ENCODE results near the gene TFE3.

The TFE3 gene

GRCh38 chrX:49043220-49043986 lies at the start of gene TFE3:
Gene TFE3 (minus strand): TSS chrX:49043357. CDS start chrX:49043226, 131 bp downstream.
- TF ChIP-seq ZNF70 (CRISPR knock-in tag; IDR thresholded peaks at IDR 0.05), result no peak
- no peak for TF ChIP-seq ZNF565 (CRISPR knock-in tag; conservative IDR thresholded peaks at IDR 0.05; ENCODE audit: low read depth)
- no peak for TF ChIP-seq RARB (CRISPR knock-in tag; IDR thresholded peaks at IDR 0.05)
- no peak for TF ChIP-seq TCF4 (CRISPR knock-in tag; IDR thresholded peaks at IDR 0.05; ENCODE audit: borderline replicate concordance)
- TF ChIP-seq ISL1 (CRISPR knock-in tag; IDR thresholded peaks at IDR 0.05), result no peak
- no peak for TF ChIP-seq PPARA (CRISPR knock-in tag; IDR thresholded peaks at IDR 0.05; ENCODE audit: borderline replicate concordance)

GRCh38 chrX:49089553-49089952 lies 46.4 kb upstream of the TFE3 start:
- TF ChIP-seq TCF4 (CRISPR knock-in tag; IDR thresholded peaks at IDR 0.05; ENCODE audit: borderline replicate concordance) (no peak), ZNF70 (CRISPR knock-in tag; IDR thresholded peaks at IDR 0.05) (no peak), PPARA (CRISPR knock-in tag; IDR thresholded peaks at IDR 0.05; ENCODE audit: borderline replicate concordance) (no peak), SNAI2 (CRISPR knock-in tag; IDR thresholded peaks at IDR 0.05) (no peak), ESRRG (CRISPR knock-in tag; IDR thresholded peaks at IDR 0.05) (no peak)
- ATAC-seq, result no peak

More at GRCh38 chrX:49043220-49043986, at the start of gene TFE3:
- peak; percentile 85 for ATAC-seq

GRCh38 chrX:49082271-49082871 lies 39.2 kb upstream of the TFE3 start:
- no peak for TF ChIP-seq CSRNP3 (CRISPR knock-in tag; IDR thresholded peaks at IDR 0.05)
- TF ChIP-seq ZNF8 (CRISPR knock-in tag; IDR thresholded peaks at IDR 0.05), result no peak
- TF ChIP-seq ISL1 (CRISPR knock-in tag; IDR thresholded peaks at IDR 0.05), result no peak
- TF ChIP-seq GLIS3 (CRISPR knock-in tag; IDR thresholded peaks at IDR 0.05), result no peak
- TF ChIP-seq ZNF70 (CRISPR knock-in tag; IDR thresholded peaks at IDR 0.05), result no peak
- no peak for TF ChIP-seq TCF4 (CRISPR knock-in tag; IDR thresholded peaks at IDR 0.05; ENCODE audit: borderline replicate concordance)
- no peak for TF ChIP-seq RARB (CRISPR knock-in tag; IDR thresholded peaks at IDR 0.05)
- TF ChIP-seq PPARA (CRISPR knock-in tag; IDR thresholded peaks at IDR 0.05; ENCODE audit: borderline replicate concordance), result no peak
- no peak for TF ChIP-seq CSDC2 (CRISPR knock-in tag; IDR thresholded peaks at IDR 0.05)
- no peak for TF ChIP-seq TOX (CRISPR knock-in tag; IDR thresholded peaks at IDR 0.05; ENCODE audit: borderline replicate concordance)
- TF ChIP-seq SNAI2 (CRISPR knock-in tag; IDR thresholded peaks at IDR 0.05), result no peak
- no peak for TF ChIP-seq POU6F1 (CRISPR knock-in tag; IDR thresholded peaks at IDR 0.05; ENCODE audit: borderline replicate concordance, low read depth)
- TF ChIP-seq ZFP3 (CRISPR knock-in tag; IDR thresholded peaks at IDR 0.05), result no peak
- TF ChIP-seq OSR1 (CRISPR knock-in tag; IDR thresholded peaks at IDR 0.05), result no peak
- TF ChIP-seq TSHZ2 (CRISPR knock-in tag; IDR thresholded peaks at IDR 0.05), result no peak
- ATAC-seq, result no peak

GRCh38 chrX:49079489-49080428 lies 36.6 kb upstream of the TFE3 start, which contains the start of gene WDR45:
Gene WDR45 (minus strand): TSS chrX:49079887. CDS start chrX:49078095, 1,792 bp downstream.
- ATAC-seq, result peak; percentile 87
- TF ChIP-seq TSHZ2 (CRISPR knock-in tag; IDR thresholded peaks at IDR 0.05), result no peak

Measured in SK-N-SH treated with all-trans-retinoic acid at 6 μM for 48 hours (cell line).